Sigmoid colon (tissue), 4 donors: Measurements from ENCODE around the gene DDX51.

Source experiments
- EP300 ChIP-seq, 4 donors: sonication (generic); formaldehyde crosslinking; IDR thresholded peaks; one replicate each; pipeline ENCODE4 v1.6.1; 2017; ENCODE audit warnings: antibody characterized with exemption in 4 of 4
- POLR2A ChIP-seq, 2 donors: fragments of 450-650 bp; IDR thresholded peaks; one replicate each; pipeline ENCODE4 v1.6.1; 2016; ENCODE audit warnings: antibody characterized with exemption in 2 of 2, mild to moderate bottlenecking in 2 of 2, moderate library complexity in 2 of 2
- POLR2AphosphoS5 ChIP-seq, 4 donors: sonication (generic); formaldehyde crosslinking; IDR thresholded peaks; one replicate each; pipeline ENCODE4 v1.6.1; 2017; ENCODE audit warnings: antibody characterized with exemption in 4 of 4
- TF ChIP-seq, protein P1 (sequence below), 4 experiments: fragments of 450-650 bp in 3 of 4; fragments of 200-600 bp in 1 of 4; IDR thresholded peaks; one replicate each; pipeline ENCODE4 v1.5.1; 2016 to 2019; ENCODE audit warnings: antibody characterized with exemption in 4 of 4, mild to moderate bottlenecking in 3 of 4, moderate library complexity in 2 of 4

DNA sequence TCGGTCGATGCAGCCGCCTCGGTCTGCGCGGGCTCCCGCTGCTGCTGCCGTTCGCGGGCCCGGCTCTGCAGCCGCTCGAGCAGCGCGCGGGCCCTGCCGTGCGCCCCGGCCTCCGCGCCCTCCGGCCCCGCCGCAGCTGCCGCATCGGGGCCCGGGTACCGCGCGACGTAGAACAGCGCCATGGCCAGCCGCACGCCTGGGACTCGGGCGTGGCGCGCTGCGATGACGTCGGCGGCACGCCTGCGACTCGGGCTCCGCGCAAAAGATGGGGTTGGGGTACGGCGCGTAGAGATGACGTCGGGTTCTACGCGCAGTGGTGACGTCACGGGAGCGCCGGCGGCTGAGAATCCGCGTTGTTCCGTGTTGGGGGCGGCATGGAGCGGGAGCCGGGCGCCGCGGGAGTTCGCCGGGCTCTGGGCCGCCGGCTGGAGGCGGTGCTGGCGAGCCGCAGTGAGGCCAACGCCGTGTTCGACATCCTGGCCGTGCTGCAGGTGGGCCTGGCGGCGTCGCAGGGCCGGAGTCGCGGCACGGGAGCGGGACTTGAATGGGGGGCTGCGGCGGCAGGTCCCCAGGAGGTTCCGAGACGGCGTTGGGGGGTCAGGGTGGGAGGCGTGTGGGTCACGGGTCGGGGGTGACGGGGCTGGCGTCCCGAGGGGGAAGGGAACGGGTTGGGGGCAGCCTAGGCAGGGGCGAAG, at the start of gene DDX51, which contains the start of gene NOC4L:
- TF ChIP-seq POLR2AphosphoS5 (IDR thresholded peaks at IDR 0.05): peak; percentile 82 to 93 (median 90)
- TF ChIP-seq, protein P1, sequence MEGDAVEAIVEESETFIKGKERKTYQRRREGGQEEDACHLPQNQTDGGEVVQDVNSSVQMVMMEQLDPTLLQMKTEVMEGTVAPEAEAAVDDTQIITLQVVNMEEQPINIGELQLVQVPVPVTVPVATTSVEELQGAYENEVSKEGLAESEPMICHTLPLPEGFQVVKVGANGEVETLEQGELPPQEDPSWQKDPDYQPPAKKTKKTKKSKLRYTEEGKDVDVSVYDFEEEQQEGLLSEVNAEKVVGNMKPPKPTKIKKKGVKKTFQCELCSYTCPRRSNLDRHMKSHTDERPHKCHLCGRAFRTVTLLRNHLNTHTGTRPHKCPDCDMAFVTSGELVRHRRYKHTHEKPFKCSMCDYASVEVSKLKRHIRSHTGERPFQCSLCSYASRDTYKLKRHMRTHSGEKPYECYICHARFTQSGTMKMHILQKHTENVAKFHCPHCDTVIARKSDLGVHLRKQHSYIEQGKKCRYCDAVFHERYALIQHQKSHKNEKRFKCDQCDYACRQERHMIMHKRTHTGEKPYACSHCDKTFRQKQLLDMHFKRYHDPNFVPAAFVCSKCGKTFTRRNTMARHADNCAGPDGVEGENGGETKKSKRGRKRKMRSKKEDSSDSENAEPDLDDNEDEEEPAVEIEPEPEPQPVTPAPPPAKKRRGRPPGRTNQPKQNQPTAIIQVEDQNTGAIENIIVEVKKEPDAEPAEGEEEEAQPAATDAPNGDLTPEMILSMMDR (IDR thresholded peaks at IDR 0.05): no peak
- TF ChIP-seq EP300 (IDR thresholded peaks at IDR 0.05): peak in 2 of 4 donors; percentile 19 to 78
- peak; percentile 12 to 36 for TF ChIP-seq POLR2A (IDR thresholded peaks at IDR 0.05)
